Activated CD4-positive, alpha-beta T cell treated with anti-CD3 and anti-CD28 coated beads, Interleukin-2, amount 10 ng/mL, durations not matched to agents 24 days and 14 days (primary cell): Measurements from ENCODE around the gene CTDP1. TPM values are rescaled to one million over a fixed set of nuclear protein-coding genes. Genes with fewer than 3 reads are reported as not detected.

Experiments
- DNase-seq: peaks from one replicate; pipeline ENCODE4 v3.0.0; 2022
- H3K27ac Mint-ChIP-seq: one replicate; pipeline ENCODE4 v1.8.0; 2022; ENCODE audit warnings: mild to moderate bottlenecking, mixed read lengths
- H3K27me3 Mint-ChIP-seq: one replicate; pipeline ENCODE4 v1.8.0; 2022; ENCODE audit warnings: mixed read lengths
- H3K36me3 Mint-ChIP-seq: one replicate; pipeline ENCODE4 v1.8.0; 2022; ENCODE audit warnings: low read depth, mild to moderate bottlenecking, mixed read lengths
- H3K4me1 Mint-ChIP-seq: one replicate; pipeline ENCODE4 v1.8.0; 2021; ENCODE audit warnings: mixed read lengths
- H3K4me3 Mint-ChIP-seq: one replicate; pipeline ENCODE4 v1.8.0; 2022; ENCODE audit warnings: mild to moderate bottlenecking, moderate library complexity, mixed read lengths
- H3K9me3 Mint-ChIP-seq: one replicate; pipeline ENCODE4 v1.8.0; 2021; ENCODE audit warnings: mixed read lengths
- intact Hi-C: fragments of 100-400 bp; cut with micrococcal nuclease; formaldehyde crosslinking; loops from one replicate; pipeline ENCODE4 v1.15.1; 2023
- total RNA-seq: library from RNA; stranded (reverse); gene quantifications from 2 replicates; pipeline ENCODE4 v1.2.3, GENCODE V29; 2022

Gene CTDP1
- total RNA-seq, 1 donor from 2014 or later = 45.5 TPM

DNA sequence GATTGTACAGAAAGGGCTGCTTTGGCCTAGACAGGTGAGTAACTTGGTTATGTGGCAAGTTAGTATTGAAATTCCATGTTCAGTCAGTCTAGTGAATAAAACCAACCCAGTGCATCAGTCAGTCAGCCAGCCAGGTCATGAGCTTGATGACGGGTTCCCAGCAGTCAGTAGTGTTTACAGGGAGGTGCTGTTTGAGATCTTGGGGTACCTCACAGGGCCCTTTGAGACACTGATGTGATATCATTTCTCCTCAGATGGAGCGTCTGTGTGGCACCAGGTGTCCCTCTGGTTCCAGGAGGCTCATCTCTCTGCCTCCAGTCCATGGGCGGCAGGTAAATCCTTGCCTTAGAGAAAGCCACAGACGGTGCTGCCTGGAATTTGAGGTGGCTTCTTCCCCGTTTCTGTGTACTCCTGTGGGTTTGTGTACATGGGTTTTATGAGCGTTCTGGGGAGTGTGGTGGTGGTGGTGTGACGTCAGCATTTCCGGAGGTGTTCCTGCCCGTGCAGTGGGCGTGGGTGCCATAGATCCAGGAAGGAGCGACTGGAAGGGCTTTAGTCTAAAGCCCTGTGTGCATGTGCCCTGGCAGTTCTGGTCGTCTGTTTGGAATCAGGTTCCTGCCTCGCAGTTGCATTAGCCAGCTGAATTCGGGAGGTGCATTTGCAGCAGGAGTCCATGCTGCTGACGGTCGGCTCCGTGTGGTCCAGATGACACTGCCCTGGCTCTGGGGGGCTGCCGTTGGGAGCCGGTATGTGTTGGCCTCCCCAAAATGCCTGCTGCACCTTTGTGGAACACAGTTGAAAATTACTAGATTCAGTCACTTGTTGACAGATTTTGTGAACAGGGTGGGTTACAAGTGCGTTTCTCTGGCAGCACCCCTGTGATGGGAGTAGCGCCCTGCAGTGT is 2.1 kb downstream of the CTDP1 start:
- Mint-ChIP-seq H3K36me3 (peaks cover 34% of the 10 kb centered on the region), H3K9me3 (no peaks in the 10 kb centered on the region), H3K27ac (peak overlapping the region; percentile 93), H3K27me3 (peaks cover 4% of the 10 kb centered on the region), H3K4me1 (peaks cover 73% of the 10 kb centered on the region), H3K4me3 (peak overlapping the region; percentile 93)
- DNase-seq = peak; percentile 92
- intact Hi-C loops = no loop called here

DNA sequence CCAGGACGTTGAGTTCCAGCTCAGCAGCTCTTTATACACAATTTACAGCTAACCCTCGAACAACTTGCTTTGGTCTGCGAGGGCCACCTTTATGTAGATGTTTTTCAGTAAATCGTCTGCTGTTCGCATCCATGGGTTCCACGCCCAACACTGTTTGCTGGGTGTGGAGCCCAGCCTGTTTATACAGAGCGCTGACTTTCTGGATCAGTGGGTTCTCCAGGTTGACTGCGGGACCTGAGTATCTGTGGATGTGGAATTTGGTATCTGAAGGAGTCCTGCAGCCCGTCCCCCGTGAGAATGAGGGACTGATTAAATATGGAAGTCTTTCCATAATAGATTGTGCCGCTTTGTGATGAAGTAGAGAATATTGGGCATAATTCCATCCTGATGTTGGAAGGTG is 2.9 kb downstream of the CTDP1 start:
- H3K36me3 Mint-ChIP-seq = peaks cover 26% of the 10 kb centered on the region
- H3K27ac Mint-ChIP-seq = peak overlapping the region; percentile 81
- H3K4me1 Mint-ChIP-seq = peaks cover 66% of the 10 kb centered on the region
- H3K4me3 Mint-ChIP-seq = peak overlapping the region; percentile 93
- H3K9me3 Mint-ChIP-seq = no peaks in the 10 kb centered on the region
- intact Hi-C loops = no loop called here
- peak; percentile 61 for DNase-seq
- H3K27me3 Mint-ChIP-seq = peaks cover 4% of the 10 kb centered on the region

DNA sequence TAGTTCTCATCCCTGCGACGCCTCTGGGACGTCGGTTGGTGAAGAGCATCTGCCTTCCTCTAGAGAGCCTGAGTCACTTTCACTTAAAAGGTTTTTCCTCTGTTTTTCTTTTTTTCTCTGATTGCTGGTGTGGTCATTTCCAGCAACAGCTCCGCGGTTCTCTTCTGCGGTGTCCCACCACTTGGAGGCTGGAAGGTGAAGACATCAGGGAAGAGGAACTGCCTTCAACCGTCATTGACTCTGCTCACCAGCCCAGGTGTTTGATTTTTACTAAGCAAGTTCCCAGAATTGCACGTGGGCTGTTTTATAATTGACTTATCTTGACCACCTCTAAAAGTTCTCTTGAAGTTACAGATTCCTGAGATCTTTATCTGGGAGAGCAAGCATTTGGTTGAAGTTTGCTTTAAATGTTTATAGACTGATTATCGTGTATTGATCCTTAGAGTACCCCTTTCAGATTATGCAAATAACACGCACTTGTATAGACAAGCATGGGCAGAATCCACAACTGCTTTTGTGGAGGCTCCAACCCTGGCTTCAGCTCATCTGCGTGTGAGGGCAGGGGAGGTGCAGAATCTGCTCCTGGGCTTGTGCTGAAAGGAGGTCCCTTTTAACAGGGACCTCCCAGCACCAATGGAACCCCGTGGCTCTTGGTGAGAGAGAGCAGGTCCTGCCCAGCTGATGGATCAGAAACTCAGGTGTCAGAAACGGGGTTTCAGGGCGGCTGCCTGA is 3.5 kb downstream of the CTDP1 start:
- Mint-ChIP-seq H3K27ac (peak overlapping the region; percentile 81), H3K36me3 (peaks cover 25% of the 10 kb centered on the region), H3K27me3 (peaks cover 4% of the 10 kb centered on the region), H3K4me1 (peaks cover 64% of the 10 kb centered on the region), H3K4me3 (peak overlapping the region; percentile 93), H3K9me3 (no peaks in the 10 kb centered on the region)
- DNase-seq = peak; percentile 82
- intact Hi-C loops = no loop called here

DNA sequence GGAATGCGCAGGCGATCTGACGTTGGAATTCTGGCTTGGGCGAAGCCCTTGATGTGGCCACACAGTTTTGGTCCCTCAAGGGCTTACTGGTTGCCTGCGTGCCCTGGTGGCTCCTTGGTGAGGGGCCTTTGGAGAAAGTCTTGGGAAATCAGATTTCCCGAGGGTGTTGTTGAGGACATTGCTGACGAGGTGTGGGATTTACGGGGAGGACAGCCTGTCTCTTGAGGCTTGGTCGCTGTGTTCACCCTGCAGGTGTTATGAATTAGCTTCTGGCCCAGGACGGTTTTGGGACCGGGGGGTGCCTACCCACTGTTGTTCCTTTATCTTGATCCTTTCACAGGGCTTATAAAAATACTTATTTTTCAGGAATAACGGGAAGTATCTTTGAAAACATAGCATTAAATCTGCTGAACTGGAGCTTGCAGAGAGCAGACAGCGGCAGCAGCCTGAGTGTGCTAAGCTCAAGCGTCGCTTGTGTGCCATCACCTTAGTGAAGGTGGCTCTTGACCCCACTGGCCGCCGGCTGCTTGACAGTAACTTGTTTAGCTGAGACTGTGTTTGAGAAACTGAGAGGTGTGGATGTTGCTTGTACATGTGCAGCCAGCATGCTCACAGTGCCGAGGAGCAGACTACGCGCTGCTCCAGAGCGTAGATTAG is 4.2 kb downstream of the CTDP1 start:
- peaks cover 59% of the 10 kb centered on the region for H3K4me1 Mint-ChIP-seq
- no peaks in the 10 kb centered on the region for H3K9me3 Mint-ChIP-seq
- H3K4me3 Mint-ChIP-seq = peak overlapping the region; percentile 93
- DNase-seq = no peak
- peaks cover 25% of the 10 kb centered on the region for H3K36me3 Mint-ChIP-seq
- H3K27me3 Mint-ChIP-seq = peaks cover 4% of the 10 kb centered on the region
- peak overlapping the region; percentile 61 for H3K27ac Mint-ChIP-seq
- intact Hi-C loops = no loop called here

DNA sequence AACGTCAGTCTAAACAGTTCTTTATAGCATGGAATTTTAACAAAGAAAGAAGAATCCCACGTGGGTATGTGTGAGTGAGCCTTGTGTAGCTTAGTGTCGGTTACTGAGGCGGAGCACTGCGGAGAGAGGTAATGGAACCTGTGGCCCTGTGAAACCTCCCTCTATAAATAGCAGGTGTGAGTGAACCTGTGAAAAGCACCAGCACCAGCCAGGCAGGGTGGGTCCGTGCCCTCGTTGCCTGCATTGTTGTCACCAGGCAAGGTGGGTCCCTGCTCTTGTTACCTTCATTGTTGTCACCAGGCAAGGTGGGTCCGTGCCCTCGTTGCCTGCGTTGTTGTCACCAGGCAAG is 4.7 kb downstream of the CTDP1 start:
- peak; percentile 70 for DNase-seq
- no peaks in the 10 kb centered on the region for H3K9me3 Mint-ChIP-seq
- H3K4me1 Mint-ChIP-seq = peaks cover 62% of the 10 kb centered on the region
- H3K4me3 Mint-ChIP-seq = peak overlapping the region; percentile 93
- peaks cover 25% of the 10 kb centered on the region for H3K36me3 Mint-ChIP-seq
- H3K27ac Mint-ChIP-seq = peak overlapping the region; percentile 61
- H3K27me3 Mint-ChIP-seq = peaks cover 3% of the 10 kb centered on the region
- intact Hi-C loops = no loop called here

DNA sequence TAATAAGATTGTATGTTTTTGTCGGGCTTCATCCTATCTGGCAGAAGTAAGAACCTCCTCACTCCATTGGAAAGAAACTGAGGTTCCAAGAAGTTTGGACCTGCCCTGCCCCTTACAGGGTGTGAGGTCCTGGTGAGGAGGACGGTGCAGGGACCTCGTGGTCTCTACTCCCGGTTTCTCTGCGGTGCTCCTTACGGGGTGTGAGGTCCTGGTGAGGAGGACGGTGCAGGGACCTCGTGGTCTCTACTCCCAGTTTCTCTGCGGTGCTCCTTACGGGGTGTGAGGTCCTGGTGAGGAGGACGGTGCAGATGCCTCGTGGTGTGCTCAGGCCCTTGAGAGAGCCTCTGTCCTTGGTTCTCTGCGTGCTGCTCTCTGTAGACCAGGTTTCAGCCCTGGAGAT is 5.2 kb downstream of the CTDP1 start:
- no peak for DNase-seq
- peaks cover 25% of the 10 kb centered on the region for H3K36me3 Mint-ChIP-seq
- H3K27ac Mint-ChIP-seq = no peak overlapping the region
- intact Hi-C loops = no loop called here
- H3K4me3 Mint-ChIP-seq = peak overlapping the region; percentile 93
- H3K9me3 Mint-ChIP-seq = no peaks in the 10 kb centered on the region
- peaks cover 62% of the 10 kb centered on the region for H3K4me1 Mint-ChIP-seq
- H3K27me3 Mint-ChIP-seq = no peaks in the 10 kb centered on the region

DNA sequence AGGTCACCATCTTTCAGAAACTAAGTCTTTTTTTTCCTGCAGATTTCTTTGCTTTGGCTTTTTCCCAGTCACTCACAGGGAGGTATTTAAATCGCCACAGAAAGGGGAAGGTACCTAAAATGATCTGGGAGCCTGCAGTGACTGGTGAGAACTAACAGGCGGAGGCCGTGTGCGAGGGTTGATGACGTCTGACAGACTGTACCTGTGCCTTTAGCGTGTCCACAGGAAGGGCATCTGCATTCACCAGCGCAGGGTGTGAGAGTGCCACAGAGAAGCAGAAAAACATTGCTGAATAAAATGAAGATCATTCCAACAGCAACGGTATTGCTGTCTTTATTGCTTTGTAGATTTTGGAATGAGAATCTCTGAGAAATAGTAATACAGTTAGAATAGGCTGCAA is 5.7 kb downstream of the CTDP1 start:
- no peaks in the 10 kb centered on the region for H3K9me3 Mint-ChIP-seq
- intact Hi-C loops = no loop called here
- H3K4me1 Mint-ChIP-seq = peaks cover 62% of the 10 kb centered on the region
- H3K36me3 Mint-ChIP-seq = peaks cover 25% of the 10 kb centered on the region
- peak; percentile 70 for DNase-seq
- H3K4me3 Mint-ChIP-seq = peak overlapping the region; percentile 93
- H3K27ac Mint-ChIP-seq = no peak overlapping the region
- no peaks in the 10 kb centered on the region for H3K27me3 Mint-ChIP-seq

DNA sequence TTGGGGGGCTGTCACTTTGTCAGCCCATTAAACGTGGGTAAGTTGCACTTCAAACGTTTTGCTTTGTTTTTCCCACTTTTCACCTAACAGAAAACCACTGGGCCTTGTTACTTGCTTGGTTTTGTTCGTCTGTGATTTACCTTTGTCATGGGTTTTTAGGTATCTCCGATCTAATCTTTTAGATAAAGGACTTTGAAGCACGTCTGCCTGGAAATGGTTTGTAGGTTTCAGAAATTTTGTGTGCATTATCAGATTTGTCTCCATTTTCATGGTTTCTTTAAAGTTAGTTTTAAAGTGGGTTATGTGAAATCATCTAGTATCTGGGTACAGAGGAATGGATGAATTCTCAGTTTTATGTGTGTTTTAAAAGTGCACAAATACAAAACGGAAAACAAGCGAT is 6.4 kb downstream of the CTDP1 start:
- no peak for DNase-seq
- no peaks in the 10 kb centered on the region for H3K27me3 Mint-ChIP-seq
- H3K27ac Mint-ChIP-seq = peak overlapping the region; percentile 66
- peaks cover 58% of the 10 kb centered on the region for H3K4me1 Mint-ChIP-seq
- H3K4me3 Mint-ChIP-seq = peak overlapping the region; percentile 35
- H3K36me3 Mint-ChIP-seq = peaks cover 22% of the 10 kb centered on the region
- H3K9me3 Mint-ChIP-seq = no peaks in the 10 kb centered on the region
- intact Hi-C loops = no loop called here

DNA sequence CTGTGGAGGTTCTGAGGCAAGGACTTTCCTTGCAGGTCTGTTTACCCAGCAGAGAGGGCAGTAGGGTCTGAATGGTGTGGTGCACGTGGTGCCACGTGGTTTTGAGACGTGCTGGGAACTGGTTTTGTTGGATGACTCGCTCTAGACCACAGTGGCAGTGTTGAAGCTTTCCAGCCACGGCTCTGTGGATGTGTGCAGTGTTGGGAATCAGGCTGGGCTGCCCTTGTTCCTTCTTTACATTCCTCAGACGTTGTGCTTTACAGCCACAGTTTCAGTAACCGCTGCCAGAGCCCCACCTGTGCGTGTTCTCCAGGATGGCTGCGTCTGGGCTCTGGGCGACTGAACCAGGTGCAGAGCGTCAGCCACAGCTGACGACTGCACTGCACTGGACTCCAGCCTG is 8.2 kb downstream of the CTDP1 start:
- DNase-seq = no peak
- no peaks in the 10 kb centered on the region for H3K27me3 Mint-ChIP-seq
- no peaks in the 10 kb centered on the region for H3K9me3 Mint-ChIP-seq
- peaks cover 48% of the 10 kb centered on the region for H3K4me1 Mint-ChIP-seq
- H3K27ac Mint-ChIP-seq = no peak overlapping the region
- intact Hi-C loops = no loop called here
- H3K36me3 Mint-ChIP-seq = peaks cover 14% of the 10 kb centered on the region
- H3K4me3 Mint-ChIP-seq = no peak overlapping the region

DNA sequence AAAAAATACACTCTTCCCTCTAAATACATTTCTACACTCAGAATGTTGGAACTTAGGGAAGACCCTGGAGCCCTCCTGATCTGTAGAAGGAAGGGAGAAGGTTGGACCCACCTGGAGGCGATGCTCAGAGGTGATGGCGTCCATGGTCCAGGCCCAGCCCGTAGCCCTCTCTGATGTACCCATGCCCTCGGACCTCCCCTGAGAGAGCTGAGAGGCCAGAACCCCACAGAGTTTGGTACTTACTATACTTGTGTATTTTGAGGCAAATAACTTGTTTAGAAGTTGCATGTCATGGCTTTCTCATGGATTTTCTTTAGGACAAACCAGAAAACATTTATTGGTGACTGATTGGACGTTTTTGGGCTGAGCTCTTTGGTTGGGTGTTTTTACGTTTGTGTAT is 10.5 kb downstream of the CTDP1 start:
- H3K4me3 Mint-ChIP-seq = no peak overlapping the region
- peaks cover 12% of the 10 kb centered on the region for H3K36me3 Mint-ChIP-seq
- H3K27ac Mint-ChIP-seq = no peak overlapping the region
- no peak for DNase-seq
- peaks cover 27% of the 10 kb centered on the region for H3K4me1 Mint-ChIP-seq
- H3K9me3 Mint-ChIP-seq = no peaks in the 10 kb centered on the region
- intact Hi-C loops = no loop called here
- H3K27me3 Mint-ChIP-seq = no peaks in the 10 kb centered on the region

DNA sequence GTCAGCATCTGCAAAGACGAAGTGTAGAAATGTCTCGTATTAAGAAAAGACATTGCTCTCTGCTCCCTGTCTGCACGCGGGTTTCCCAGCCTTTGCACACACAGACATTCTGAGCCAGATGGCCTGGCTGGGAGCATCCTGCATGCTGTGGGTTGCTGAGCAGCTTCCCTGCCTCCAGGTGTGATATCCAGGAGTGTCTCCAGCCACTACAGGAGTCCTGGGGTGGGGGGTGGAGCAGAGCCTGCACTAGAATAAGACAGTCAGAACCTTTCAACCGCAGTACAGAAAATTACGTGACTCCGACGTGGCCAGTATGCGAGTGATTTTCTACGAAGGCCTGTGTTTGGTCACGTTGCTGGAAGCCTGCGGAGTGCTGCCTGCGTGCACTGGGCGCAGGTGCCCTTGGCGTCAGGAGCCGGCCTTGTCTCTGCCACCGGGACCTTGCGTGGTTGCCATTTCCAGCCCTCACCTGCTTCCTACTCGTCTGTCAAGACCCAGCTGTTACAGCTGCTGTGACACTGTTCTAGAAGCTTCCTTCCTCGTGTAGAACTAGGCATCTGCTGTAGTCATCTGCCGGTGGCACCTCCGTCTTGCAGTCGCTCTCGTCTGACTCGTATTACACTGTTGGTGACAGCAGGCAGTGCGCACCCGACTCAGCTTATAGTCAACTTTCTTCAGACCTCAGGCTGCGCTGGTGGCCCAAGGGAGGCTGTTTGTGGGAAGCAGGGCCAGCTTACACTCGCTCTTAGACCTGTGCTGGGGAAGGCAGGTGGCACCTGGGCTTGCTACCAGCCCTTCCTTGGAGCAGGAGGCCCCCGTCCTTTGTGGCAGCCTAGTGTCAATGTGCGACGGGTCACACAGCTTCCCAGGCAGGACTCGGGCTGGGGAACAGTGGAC is 11.2 kb downstream of the CTDP1 start:
- Mint-ChIP-seq H3K27ac (no peak overlapping the region), H3K9me3 (no peaks in the 10 kb centered on the region), H3K4me3 (no peak overlapping the region), H3K4me1 (peaks cover 21% of the 10 kb centered on the region), H3K27me3 (no peaks in the 10 kb centered on the region), H3K36me3 (peaks cover 10% of the 10 kb centered on the region)
- intact Hi-C loops = no loop called here
- DNase-seq = no peak

DNA sequence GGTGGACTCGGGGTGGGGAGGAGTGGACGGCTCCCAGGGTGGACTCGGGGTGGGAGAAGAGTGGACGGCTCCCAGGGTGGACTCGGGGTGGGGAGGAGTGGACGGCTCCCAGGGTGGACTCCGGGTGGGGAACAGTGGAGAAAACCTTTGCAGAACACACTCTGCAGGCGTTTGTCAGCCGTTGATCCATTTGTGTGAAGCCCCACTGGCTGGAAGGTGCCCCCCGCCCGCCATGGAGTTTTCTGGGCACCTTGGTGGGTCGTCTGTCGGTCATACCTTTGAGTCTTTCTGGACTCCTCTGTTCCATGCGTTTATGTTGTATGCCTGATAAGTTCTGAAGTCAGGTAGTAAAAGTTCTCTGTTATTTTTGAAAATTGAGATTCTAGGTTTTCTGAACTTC is 12.5 kb downstream of the CTDP1 start:
- H3K27ac Mint-ChIP-seq = no peak overlapping the region
- H3K9me3 Mint-ChIP-seq = no peaks in the 10 kb centered on the region
- H3K27me3 Mint-ChIP-seq = no peaks in the 10 kb centered on the region
- peaks cover 11% of the 10 kb centered on the region for H3K36me3 Mint-ChIP-seq
- no peak overlapping the region for H3K4me3 Mint-ChIP-seq
- intact Hi-C loops = no loop called here
- no peak for DNase-seq
- peaks cover 15% of the 10 kb centered on the region for H3K4me1 Mint-ChIP-seq

DNA sequence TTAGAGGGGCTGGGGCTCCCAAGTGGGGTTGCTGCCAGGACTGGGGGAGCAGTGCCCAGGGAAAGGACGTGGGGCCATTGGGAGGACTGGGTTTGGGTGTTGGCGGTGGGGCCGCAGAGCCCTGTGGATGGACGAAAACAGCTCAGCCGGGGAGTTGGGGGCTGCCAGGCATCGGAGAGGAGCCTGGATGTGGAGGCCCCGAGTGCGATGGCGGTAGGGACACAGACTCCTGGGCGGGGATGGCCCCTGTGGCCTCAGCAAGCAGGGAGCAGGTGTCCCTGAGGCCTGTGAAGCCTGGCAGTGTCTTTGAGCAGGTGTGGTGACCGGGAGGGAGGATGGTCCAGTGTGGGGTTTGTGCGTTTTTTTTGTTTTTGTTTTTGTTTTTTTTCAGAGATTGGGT is 13.3 kb downstream of the CTDP1 start:
- DNase-seq = no peak
- peaks cover 13% of the 10 kb centered on the region for H3K4me1 Mint-ChIP-seq
- H3K4me3 Mint-ChIP-seq = no peak overlapping the region
- H3K27me3 Mint-ChIP-seq = no peaks in the 10 kb centered on the region
- H3K27ac Mint-ChIP-seq = no peak overlapping the region
- intact Hi-C loops = no loop called here
- peaks cover 17% of the 10 kb centered on the region for H3K36me3 Mint-ChIP-seq
- no peaks in the 10 kb centered on the region for H3K9me3 Mint-ChIP-seq
